ENCODE results near the gene COMMD3. TPM values are rescaled to one million over a fixed set of nuclear protein-coding genes. Genes with fewer than 3 reads are reported as not detected.

COMMD3 gene
- total and polyA plus RNA-seq, 2 donors (not counting 3 experiments of a cell fraction or from before 2014, with no cell fraction given), result 22.5 to 48.9 TPM

GRCh38 chr10:22278441-22278782 lies 37.8 kb upstream of the COMMD3 start:
- TF ChIP-seq MYC (IDR thresholded peaks at IDR 0.05; ENCODE audit: low read depth, low read length), result no peak
- TF ChIP-seq EZH2 (IDR thresholded peaks at IDR 0.05; ENCODE audit: borderline replicate concordance, low read depth, low read length, severe bottlenecking), result no peak
- no peak for DNase-seq (ENCODE audit: low read depth, low spot score)
- ChIA-PET CTCF (no interaction called here), POLR2A (interaction anchor here (0.5 kb wide), 1 partner anchor 1003 kb away, joined by 4 read pairs; no protein-coding TSS in a partner anchor)
- Histone ChIP-seq H3K27ac (ENCODE audit: insufficient read depth, low read depth, low read length) (no peak overlapping the region), H3K4me2 (ENCODE audit: insufficient read depth, low read length) (no peak overlapping the region), H3K9ac (replicated peaks; ENCODE audit: extremely low read depth, insufficient read depth, low read length) (no peak overlapping the region), H3K4me1 (ENCODE audit: control insufficient read depth, extremely low read depth, insufficient read depth, low read length) (no peaks in the 10 kb centered on the region), H3K9me1 (replicated peaks; ENCODE audit: control insufficient read depth, extremely low read depth, insufficient read depth, low read length) (no peaks in the 10 kb centered on the region), H3K79me2 (ENCODE audit: control insufficient read depth, insufficient read depth, low read length) (no peaks in the 10 kb centered on the region), H3K36me3 (ENCODE audit: control insufficient read depth in 2 of 2, extremely low read depth in 1 of 2, insufficient read depth in 2 of 2, low read length in 2 of 2) (no peaks in the 10 kb centered on the region), H3K27me3 (ENCODE audit: control insufficient read depth in 2 of 2, insufficient read depth in 2 of 2, low read length in 2 of 2) (peaks cover 7 to 15% of the 10 kb centered on the region in 2 experiments), H3K9me3 (replicated peaks; ENCODE audit: control insufficient read depth, insufficient read depth, low read length) (no peaks in the 10 kb centered on the region), H3K4me3 (replicated peaks in 1 of 3; ENCODE audit: insufficient read depth in 1 of 3, low read depth in 1 of 3, low read length in 3 of 3) (no peak overlapping the region), H4K20me1 (replicated peaks; ENCODE audit: control insufficient read depth, extremely low read depth, insufficient read depth, low read length) (no peaks in the 10 kb centered on the region), H2AFZ (ENCODE audit: low read depth, low read length) (no peak overlapping the region)
- BruUV-seq (replicated peaks), result no TSS peak
- FAIRE-seq, result no peak
- dilution Hi-C loops (cut with MboI; ENCODE audit: extremely low pct_ligation_motif_present, low sequenced_read_pairs), result no loop called here
- intact Hi-C loops (cut with micrococcal nuclease), result no loop called here

GRCh38 chr10:22280078-22280477 lies 36.1 kb upstream of the COMMD3 start:
- TF ChIP-seq MAX (IDR thresholded peaks at IDR 0.05; ENCODE audit: insufficient read depth, insufficient read length) (no peak), POLR2A (IDR thresholded peaks at IDR 0.05; ENCODE audit: low read depth, low read length) (no peak), JUN (IDR thresholded peaks at IDR 0.05; ENCODE audit: borderline replicate concordance, insufficient read depth, insufficient read length, low read depth) (no peak), MYC (IDR thresholded peaks at IDR 0.05; ENCODE audit: low read depth, low read length) (no peak), FOS (IDR thresholded peaks at IDR 0.05; ENCODE audit: borderline replicate concordance, insufficient read depth, low read length) (no peak), GATA2 (IDR thresholded peaks at IDR 0.05; ENCODE audit: insufficient read depth, insufficient read length, low read depth, low read length) (no peak), CTCF (IDR thresholded peaks at IDR 0.05; ENCODE audit: extremely low read depth in 1 of 2, insufficient read depth in 1 of 2, low read depth in 1 of 2, low read length in 2 of 2) (no peak), POLR2AphosphoS5 (IDR thresholded peaks at IDR 0.05; ENCODE audit: insufficient read depth, low read depth, low read length) (no peak), EZH2 (IDR thresholded peaks at IDR 0.05; ENCODE audit: borderline replicate concordance, low read depth, low read length, severe bottlenecking) (no peak)
- Histone ChIP-seq H3K79me2 (ENCODE audit: control insufficient read depth, insufficient read depth, low read length) (no peaks in the 10 kb centered on the region), H3K9me1 (replicated peaks; ENCODE audit: control insufficient read depth, extremely low read depth, insufficient read depth, low read length) (no peaks in the 10 kb centered on the region), H3K4me1 (ENCODE audit: control insufficient read depth, extremely low read depth, insufficient read depth, low read length) (no peaks in the 10 kb centered on the region), H3K36me3 (ENCODE audit: control insufficient read depth in 2 of 2, extremely low read depth in 1 of 2, insufficient read depth in 2 of 2, low read length in 2 of 2) (no peaks in the 10 kb centered on the region), H3K9ac (replicated peaks; ENCODE audit: extremely low read depth, insufficient read depth, low read length) (no peak overlapping the region), H3K4me3 (replicated peaks in 1 of 3; ENCODE audit: insufficient read depth in 1 of 3, low read depth in 1 of 3, low read length in 3 of 3) (no peak overlapping the region), H3K4me2 (ENCODE audit: insufficient read depth, low read length) (no peak overlapping the region), H3K27ac (ENCODE audit: insufficient read depth, low read depth, low read length) (no peak overlapping the region), H2AFZ (ENCODE audit: low read depth, low read length) (no peak overlapping the region), H3K9me3 (replicated peaks; ENCODE audit: control insufficient read depth, insufficient read depth, low read length) (no peaks in the 10 kb centered on the region), H3K27me3 (ENCODE audit: control insufficient read depth in 2 of 2, insufficient read depth in 2 of 2, low read length in 2 of 2) (peaks cover 7 to 15% of the 10 kb centered on the region in 2 experiments), H4K20me1 (replicated peaks; ENCODE audit: control insufficient read depth, extremely low read depth, insufficient read depth, low read length) (no peaks in the 10 kb centered on the region)
- ChIA-PET POLR2A (no interaction called here), CTCF (no interaction called here)
- no peak for FAIRE-seq
- intact Hi-C loops (cut with micrococcal nuclease), result no loop called here
- no peak for DNase-seq (ENCODE audit: low read depth, low spot score)
- dilution Hi-C loops (cut with MboI; ENCODE audit: extremely low pct_ligation_motif_present, low sequenced_read_pairs), result no loop called here
- BruUV-seq (replicated peaks), result no TSS peak

Data from endothelial cell of umbilical vein (primary cell).